SK-N-MC (cell line): ENCODE results near the gene SLC22A17.

Experiments
- EZH2 ChIP-seq: fragments of 200-600 bp; sonication (generic); IDR thresholded peaks from one replicate; pipeline ENCODE4 v1.6.1; 2017; ENCODE audit warnings: antibody characterized with exemption
- FOXP2 ChIP-seq: optimal IDR thresholded peaks from 2 replicates; pipeline ENCODE3; 2011; ENCODE audit warnings: mild to moderate bottlenecking, moderate library complexity; ENCODE audit not compliant: insufficient read depth; ENCODE audit errors: extremely low read length, control extremely low read depth
- POLR2AphosphoS5 ChIP-seq: IDR thresholded peaks from 2 replicates; pipeline ENCODE4 v1.6.1; 2012; ENCODE audit warnings: mild to moderate bottlenecking, low read depth, low read length, borderline replicate concordance

DNA sequence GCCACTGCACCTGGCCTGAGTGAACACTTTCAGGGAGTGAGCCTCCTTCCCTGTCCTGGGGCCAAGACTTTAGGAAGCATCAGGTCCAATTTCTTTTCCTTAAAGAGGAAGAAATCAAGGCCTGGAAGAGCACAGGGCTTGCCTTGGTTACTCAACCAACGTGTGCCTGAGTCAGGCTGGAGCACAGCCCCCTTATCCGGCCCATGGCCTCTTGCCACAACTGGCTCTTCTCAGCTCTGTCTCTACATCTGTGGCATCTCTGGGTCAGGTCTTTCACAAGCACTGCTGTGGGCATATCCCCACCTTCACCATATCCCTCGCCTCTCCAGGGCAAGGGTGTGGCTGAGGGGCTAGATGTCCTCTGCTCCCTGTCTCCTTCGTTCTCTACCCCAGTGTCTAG is 48.6 kb upstream of the SLC22A17 start:
- no peak for TF ChIP-seq EZH2
- no peak for TF ChIP-seq POLR2AphosphoS5
- TF ChIP-seq FOXP2: no peak
